ENCODE data around the gene SCN5A.

DNA sequence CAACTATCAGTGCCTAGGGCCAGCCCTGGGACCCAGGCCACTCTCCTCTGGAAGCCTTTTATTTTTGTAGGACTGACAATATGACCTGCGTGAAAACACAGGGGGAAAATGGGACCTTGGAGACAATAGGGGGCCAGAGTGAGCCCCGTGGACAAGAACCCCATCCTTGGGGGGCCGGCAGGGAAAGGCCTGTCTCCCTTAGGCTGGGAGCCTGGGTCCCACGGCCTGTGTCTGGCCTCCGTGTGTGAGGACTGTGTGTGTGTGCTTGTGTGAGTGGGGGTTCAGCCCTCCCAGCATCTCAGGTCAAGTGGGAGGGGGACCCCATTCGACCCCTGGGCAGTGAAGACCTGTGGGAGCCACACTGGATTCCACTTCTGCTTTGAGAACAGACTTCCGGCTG, 100.0 kb downstream of the SCN5A start:
- TF ChIP-seq, protein P1, sequence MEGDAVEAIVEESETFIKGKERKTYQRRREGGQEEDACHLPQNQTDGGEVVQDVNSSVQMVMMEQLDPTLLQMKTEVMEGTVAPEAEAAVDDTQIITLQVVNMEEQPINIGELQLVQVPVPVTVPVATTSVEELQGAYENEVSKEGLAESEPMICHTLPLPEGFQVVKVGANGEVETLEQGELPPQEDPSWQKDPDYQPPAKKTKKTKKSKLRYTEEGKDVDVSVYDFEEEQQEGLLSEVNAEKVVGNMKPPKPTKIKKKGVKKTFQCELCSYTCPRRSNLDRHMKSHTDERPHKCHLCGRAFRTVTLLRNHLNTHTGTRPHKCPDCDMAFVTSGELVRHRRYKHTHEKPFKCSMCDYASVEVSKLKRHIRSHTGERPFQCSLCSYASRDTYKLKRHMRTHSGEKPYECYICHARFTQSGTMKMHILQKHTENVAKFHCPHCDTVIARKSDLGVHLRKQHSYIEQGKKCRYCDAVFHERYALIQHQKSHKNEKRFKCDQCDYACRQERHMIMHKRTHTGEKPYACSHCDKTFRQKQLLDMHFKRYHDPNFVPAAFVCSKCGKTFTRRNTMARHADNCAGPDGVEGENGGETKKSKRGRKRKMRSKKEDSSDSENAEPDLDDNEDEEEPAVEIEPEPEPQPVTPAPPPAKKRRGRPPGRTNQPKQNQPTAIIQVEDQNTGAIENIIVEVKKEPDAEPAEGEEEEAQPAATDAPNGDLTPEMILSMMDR (conservative IDR thresholded peaks at IDR 0.05; ENCODE audit: low read depth in 2 of 2), result no peak
- no peak for TF ChIP-seq EZH2phosphoT487 (IDR thresholded peaks at IDR 0.05; ENCODE audit: unreplicated experiment)
- no peak for TF ChIP-seq EZH2 (IDR thresholded peaks at IDR 0.05; ENCODE audit: low read depth, unreplicated experiment)
- no peak for TF ChIP-seq POLR2AphosphoS5 (IDR thresholded peaks at IDR 0.05; ENCODE audit: low read depth)
- TF ChIP-seq ZNF114 (CRISPR knock-in tag; IDR thresholded peaks at IDR 0.05), result no peak
- no peak for TF ChIP-seq CREB1 (CRISPR knock-in tag; IDR thresholded peaks at IDR 0.05; ENCODE audit: low read depth)
- TF ChIP-seq, protein P2, sequence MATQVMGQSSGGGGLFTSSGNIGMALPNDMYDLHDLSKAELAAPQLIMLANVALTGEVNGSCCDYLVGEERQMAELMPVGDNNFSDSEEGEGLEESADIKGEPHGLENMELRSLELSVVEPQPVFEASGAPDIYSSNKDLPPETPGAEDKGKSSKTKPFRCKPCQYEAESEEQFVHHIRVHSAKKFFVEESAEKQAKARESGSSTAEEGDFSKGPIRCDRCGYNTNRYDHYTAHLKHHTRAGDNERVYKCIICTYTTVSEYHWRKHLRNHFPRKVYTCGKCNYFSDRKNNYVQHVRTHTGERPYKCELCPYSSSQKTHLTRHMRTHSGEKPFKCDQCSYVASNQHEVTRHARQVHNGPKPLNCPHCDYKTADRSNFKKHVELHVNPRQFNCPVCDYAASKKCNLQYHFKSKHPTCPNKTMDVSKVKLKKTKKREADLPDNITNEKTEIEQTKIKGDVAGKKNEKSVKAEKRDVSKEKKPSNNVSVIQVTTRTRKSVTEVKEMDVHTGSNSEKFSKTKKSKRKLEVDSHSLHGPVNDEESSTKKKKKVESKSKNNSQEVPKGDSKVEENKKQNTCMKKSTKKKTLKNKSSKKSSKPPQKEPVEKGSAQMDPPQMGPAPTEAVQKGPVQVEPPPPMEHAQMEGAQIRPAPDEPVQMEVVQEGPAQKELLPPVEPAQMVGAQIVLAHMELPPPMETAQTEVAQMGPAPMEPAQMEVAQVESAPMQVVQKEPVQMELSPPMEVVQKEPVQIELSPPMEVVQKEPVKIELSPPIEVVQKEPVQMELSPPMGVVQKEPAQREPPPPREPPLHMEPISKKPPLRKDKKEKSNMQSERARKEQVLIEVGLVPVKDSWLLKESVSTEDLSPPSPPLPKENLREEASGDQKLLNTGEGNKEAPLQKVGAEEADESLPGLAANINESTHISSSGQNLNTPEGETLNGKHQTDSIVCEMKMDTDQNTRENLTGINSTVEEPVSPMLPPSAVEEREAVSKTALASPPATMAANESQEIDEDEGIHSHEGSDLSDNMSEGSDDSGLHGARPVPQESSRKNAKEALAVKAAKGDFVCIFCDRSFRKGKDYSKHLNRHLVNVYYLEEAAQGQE (IDR thresholded peaks at IDR 0.05; ENCODE audit: unreplicated experiment), result no peak
- TF ChIP-seq ZNF331 (CRISPR knock-in tag; IDR thresholded peaks at IDR 0.05; ENCODE audit: low read depth), result no peak
- TF ChIP-seq JUNB (IDR thresholded peaks at IDR 0.05; ENCODE audit: unreplicated experiment), result no peak
- TF ChIP-seq, protein P3, sequence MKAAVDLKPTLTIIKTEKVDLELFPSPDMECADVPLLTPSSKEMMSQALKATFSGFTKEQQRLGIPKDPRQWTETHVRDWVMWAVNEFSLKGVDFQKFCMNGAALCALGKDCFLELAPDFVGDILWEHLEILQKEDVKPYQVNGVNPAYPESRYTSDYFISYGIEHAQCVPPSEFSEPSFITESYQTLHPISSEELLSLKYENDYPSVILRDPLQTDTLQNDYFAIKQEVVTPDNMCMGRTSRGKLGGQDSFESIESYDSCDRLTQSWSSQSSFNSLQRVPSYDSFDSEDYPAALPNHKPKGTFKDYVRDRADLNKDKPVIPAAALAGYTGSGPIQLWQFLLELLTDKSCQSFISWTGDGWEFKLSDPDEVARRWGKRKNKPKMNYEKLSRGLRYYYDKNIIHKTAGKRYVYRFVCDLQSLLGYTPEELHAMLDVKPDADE (IDR thresholded peaks at IDR 0.05), result no peak
